ENCODE measurements around the gene CUX1.

DNA sequence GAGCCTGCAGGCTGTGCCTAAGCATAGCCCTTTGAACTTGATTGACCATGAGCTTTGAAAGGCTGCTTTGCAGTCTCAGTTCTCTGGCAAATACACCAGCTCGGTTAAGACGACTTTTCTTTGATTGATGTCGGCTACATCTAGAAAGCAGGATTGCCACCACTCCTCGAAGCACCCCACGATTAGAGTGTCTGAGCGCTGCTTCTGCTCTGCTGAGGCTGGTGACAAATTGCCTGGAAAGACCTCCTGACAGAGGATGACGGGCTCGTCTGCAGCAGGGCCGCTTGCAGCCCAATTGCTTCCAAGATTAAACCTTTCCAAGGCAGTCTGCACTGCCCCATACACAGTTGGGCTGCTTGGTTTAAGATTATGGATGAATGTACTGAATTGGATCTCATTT lies 182.0 kb downstream of the CUX1 start:
- TF ChIP-seq, protein P1, sequence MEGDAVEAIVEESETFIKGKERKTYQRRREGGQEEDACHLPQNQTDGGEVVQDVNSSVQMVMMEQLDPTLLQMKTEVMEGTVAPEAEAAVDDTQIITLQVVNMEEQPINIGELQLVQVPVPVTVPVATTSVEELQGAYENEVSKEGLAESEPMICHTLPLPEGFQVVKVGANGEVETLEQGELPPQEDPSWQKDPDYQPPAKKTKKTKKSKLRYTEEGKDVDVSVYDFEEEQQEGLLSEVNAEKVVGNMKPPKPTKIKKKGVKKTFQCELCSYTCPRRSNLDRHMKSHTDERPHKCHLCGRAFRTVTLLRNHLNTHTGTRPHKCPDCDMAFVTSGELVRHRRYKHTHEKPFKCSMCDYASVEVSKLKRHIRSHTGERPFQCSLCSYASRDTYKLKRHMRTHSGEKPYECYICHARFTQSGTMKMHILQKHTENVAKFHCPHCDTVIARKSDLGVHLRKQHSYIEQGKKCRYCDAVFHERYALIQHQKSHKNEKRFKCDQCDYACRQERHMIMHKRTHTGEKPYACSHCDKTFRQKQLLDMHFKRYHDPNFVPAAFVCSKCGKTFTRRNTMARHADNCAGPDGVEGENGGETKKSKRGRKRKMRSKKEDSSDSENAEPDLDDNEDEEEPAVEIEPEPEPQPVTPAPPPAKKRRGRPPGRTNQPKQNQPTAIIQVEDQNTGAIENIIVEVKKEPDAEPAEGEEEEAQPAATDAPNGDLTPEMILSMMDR (conservative IDR thresholded peaks at IDR 0.05; ENCODE audit: low read depth, low read length), result no peak
- TF ChIP-seq EZH2phosphoT487 (IDR thresholded peaks at IDR 0.05; ENCODE audit: borderline replicate concordance, low read length), result no peak
